GM12864 (cell line): ENCODE results near the gene ITGAE.

ENCODE experiments used
- DNase-seq: peaks from one replicate; pipeline ENCODE4 v3.0.0-alpha.2; 2011; ENCODE audit warnings: low read depth
- H3K4me3 ChIP-seq: 2 replicates; pipeline ENCODE4 v1.5.1; 2011; ENCODE audit warnings: mild to moderate bottlenecking, low read depth, low read length, control low read depth
- CTCF ChIP-seq: IDR thresholded peaks from 2 replicates; pipeline ENCODE4 v1.5.1; 2011; ENCODE audit warnings: low read depth, mild to moderate bottlenecking, moderate library complexity, low read length, control low read depth, inconsistent platforms; ENCODE audit errors: missing control alignments

The ITGAE gene

GRCh38 chr17:3668279-3669084 is 132.5 kb downstream of the ITGAE start, which contains the start of the genes EMC6 and TAX1BP3:
Gene EMC6, plus strand, starts transcription at chr17:3668812. Its CDS starts 335 bp downstream, at chr17:3669147.
Gene TAX1BP3, minus strand, starts transcription at chr17:3668578. Its CDS starts 52 bp downstream, at chr17:3668526.
- TF ChIP-seq CTCF: no peak
- H3K4me3 ChIP-seq: peak within 1 kb of the TSS; percentile 89
- peak; percentile 81 for DNase-seq

GRCh38 chr17:3667366-3668278 is 133.4 kb downstream of the ITGAE start:
- DNase-seq: no peak
- TF ChIP-seq CTCF: no peak
- peak overlapping the region; percentile 89 for H3K4me3 ChIP-seq

- no peak for TF ChIP-seq CTCF
- no peak for DNase-seq
- no peak overlapping the region for H3K4me3 ChIP-seq
These were observed 134.5 kb downstream of the ITGAE start for GRCh38 chr17:3666516-3666915.

GRCh38 chr17:3665834-3666233 is 135.2 kb downstream of the ITGAE start:
- H3K4me3 ChIP-seq: no peak overlapping the region
- TF ChIP-seq CTCF: no peak

More at GRCh38 chr17:3665834-3666233, 135.2 kb downstream of the ITGAE start:
- no peak for DNase-seq
